Right renal pelvis (tissue), 4 donors: Measurements from ENCODE around the gene RNF207. TPM values are rescaled to one million over a fixed set of nuclear protein-coding genes. Genes with fewer than 3 reads are reported as not detected.
A peak's percentile ranks its signal among the peaks of the same experiment; 100 is the strongest.

ENCODE experiments used
- DNase-seq, 4 donors: peaks; one replicate each; pipeline ENCODE4 v3.0.0-alpha.2; 2013; ENCODE audit warnings: low read depth in 4 of 4, low spot score in 3 of 4, missing footprints in 1 of 4
- polyA plus RNA-seq, 4 donors: library from polyadenylated mRNA; unstranded; fragments of 120-200 nt; gene quantifications; one replicate each; pipeline ENCODE4 v1.2.1, GENCODE V29; 2013; ENCODE audit not compliant: insufficient read length in 4 of 4

The RNF207 gene
- polyA plus RNA-seq, 4 donors: 21.4 to 26.4 (median 23.0) TPM

- peak in 3 of 4 donors; percentile 70 to 74 (median 72) for DNase-seq
These were observed 40.9 kb downstream of the RNF207 start for GRCh38 chr1:6246497-6247467.

DNA sequence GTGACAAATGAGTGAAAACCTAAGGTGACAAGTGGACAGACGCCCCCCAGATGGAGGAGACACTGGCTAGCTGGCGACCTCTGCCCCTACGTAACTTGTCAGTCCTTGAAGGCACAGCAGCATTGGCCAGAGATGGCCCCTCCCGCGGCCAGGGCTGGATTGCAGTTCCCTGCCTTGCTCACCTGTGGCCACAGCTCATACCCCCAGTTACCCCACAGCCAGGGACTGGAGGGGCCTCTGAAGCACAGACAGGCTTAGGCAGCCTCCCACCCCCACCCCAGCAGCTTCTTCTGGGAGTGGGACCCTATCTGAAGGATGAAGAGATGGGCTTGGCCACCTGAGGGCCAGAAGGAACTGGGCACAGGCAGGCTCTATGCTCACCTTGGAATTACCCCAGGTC lies 41.7 kb downstream of the RNF207 start:
- no peak for DNase-seq

GRCh38 chr1:6248161-6248776 lies 42.4 kb downstream of the RNF207 start:
- DNase-seq: no peak

DNA sequence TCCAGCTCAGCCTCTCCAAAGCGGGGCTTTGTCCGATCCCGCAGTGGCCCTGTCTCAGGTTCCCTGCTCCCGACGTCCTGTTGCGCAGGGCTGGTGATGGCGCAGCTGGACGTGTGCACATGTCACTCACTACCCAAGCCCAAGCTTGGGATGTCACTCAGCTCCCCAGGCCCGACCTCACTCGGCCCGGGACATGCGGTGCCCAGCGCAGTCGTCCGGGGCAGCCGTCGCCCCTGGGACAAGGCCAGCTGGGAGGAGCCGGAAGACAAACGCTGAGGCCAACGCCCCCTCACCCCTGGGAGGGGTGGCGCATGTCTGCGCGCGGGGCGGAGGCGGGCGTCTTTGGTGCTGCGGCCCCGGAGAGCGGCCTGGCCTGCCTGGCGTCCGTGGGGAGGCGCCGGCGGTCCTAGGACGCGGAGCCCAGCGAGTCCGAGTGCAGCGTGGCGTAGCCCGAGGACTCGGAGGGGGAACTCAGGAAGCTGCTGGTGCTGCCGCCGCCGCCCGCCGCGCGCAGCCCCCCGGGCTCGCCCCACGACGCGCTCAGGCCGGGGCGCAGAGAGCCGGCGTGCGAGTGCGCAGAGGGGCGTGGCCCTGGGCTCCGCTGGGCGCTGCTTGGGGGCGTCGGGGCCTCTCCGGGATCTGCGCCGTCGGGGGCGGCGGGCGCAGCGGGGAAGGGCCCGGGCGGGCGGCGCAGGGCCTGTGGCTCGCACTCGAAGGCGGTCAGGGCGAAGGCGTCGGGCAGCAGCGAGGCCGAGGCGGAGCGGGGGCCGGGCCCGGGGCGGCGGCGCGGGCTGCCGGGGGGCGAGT lies 43.2 kb downstream of the RNF207 start:
- no peak for DNase-seq

GRCh38 chr1:6249739-6250689 lies 44.1 kb downstream of the RNF207 start:
- DNase-seq: no peak

- DNase-seq: no peak
These were observed 45.3 kb downstream of the RNF207 start for GRCh38 chr1:6251233-6251632.

- DNase-seq: no peak
These were observed 45.9 kb downstream of the RNF207 start for GRCh38 chr1:6251681-6252373.

DNA sequence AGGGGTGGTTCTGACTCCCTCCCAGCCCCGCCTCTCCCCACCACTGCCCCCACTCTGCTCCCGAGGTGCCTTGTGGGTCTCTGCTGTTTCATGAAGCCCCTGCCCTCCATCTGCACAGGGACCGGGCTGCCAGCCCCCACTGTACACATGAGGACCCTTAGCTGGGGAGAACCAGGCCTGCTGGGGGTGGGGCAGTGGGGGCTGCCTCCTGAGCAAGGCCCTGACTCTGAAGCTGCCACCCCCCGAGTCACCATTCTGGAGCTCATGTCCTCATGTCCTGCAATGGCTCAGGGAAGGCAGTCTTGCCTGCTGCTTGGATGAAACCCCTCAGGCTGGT lies 46.4 kb downstream of the RNF207 start:
- no peak for DNase-seq

DNA sequence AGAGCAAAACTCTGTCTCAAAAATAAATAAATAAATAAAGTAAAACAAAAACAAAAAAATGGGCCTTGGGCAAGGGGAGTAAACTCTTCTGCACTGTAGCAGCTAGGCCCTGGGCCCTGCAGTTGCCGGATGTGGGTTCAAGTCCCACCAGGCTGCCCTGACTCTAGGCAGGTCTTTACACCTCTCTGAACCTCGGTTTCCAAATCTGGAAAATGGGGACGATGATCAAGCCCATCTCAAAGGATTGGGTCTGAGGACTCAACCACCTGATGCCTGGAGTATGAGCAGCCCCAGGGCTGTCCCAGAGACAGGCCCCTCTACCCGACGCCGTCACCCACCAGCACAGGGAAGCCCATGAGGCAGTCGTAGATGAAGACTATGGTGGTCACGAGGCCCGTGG lies 47.5 kb downstream of the RNF207 start:
- no peak for DNase-seq

DNA sequence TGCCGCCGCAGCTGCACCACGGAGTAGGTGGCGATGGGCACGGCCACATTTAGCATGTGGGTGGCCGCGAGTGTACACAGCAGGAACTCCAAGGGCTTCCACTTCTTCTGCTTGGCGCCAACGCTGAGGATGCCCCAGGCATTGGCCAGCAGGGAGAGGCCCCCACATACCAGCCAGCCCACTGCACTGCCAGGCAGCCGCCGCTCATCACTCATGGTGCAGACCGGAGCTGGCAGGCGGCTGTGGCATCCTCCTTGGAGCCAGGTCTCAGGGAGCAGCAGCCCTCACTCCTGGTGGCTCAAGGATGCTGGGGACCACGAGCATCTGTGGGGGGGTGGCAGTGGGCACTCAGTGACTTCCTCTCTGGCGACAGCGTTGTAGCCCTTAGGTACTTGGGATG lies 48.8 kb downstream of the RNF207 start:
- DNase-seq: no peak

DNA sequence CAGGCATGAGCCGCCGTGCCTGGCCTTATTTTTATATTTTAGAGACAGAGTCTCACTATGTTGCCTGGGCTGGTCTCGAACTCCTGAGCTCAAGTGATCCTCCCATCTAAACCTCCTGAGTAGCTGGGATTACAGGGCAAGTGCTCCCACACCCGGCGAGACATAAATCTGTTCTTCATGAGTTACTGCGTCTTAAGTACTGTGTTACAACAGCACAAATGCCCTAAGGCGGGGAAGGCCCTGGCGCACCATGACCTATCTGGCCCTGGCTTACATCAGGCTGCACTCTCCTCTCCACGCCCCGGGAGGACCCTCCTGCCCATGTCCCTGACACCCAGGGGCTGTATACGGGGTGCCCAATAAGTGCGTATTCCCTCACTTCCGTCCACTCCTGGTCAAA lies 50.7 kb downstream of the RNF207 start:
- no peak for DNase-seq

- no peak for DNase-seq
These were observed 51.7 kb downstream of the RNF207 start for GRCh38 chr1:6257541-6258069.

DNA sequence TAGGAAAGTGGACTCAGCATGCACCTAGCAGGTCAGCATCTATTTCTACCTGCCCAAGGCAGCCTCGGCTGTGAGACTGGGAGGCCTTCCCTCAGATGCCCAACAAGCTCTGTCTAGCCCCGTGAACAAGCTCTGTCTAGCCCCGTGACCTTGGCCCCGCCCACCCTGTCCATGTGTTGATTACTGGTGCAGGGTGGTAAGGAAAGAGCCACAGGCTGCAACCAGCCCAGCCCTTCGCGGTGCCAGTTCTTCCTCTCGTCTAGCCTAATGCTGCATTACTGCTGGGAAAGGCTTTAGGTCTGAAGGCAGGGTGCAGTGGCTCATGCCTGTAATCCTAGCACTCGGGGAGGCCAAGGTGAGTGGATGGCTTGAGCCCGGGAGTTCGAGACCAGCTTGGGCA lies 52.8 kb downstream of the RNF207 start:
- no peak for DNase-seq

- no peak for DNase-seq
These were observed 53.8 kb downstream of the RNF207 start for GRCh38 chr1:6259491-6260362.

- DNase-seq: no peak
These were observed 54.6 kb downstream of the RNF207 start for GRCh38 chr1:6260433-6260934.

DNA sequence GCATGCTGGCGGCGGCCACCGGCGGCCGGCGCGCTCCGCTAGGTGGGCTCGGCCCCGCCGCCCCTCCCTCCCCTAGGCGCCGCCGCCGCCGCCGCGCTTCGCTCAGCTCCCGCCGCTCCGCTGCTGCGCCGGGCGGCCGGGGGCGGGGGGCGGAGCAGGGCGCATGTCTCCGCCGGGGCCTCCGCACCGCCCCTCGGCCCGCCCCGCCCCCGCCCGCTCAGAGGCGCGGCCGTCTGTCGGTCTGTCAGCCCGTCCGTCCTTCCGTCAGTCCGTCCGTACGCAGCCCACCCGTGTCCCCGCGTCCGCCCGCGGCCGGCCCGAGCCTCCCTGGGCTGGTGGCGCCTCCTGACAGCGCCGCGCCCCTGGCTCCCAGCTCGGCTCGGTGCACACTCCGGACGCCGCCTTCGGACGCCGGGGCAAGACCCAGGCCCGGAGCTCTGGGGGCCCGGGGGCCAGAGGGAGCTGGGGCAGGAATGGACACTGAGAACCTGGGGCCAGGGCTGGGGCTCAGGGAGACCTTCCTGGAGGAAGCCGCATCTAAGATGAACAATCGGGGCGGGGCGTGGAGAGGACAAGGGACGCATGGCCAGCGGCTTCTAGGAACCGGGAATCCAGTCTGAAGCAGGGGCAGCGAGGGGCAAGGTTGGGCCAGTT lies 55.2 kb downstream of the RNF207 start, which contains the start of gene GPR153:
Gene GPR153, minus strand, starts transcription at position 138 of the 654 bp plus-strand sequence. CDS start 6,193 bp downstream, outside the sequence.
- DNase-seq: no peak

DNA sequence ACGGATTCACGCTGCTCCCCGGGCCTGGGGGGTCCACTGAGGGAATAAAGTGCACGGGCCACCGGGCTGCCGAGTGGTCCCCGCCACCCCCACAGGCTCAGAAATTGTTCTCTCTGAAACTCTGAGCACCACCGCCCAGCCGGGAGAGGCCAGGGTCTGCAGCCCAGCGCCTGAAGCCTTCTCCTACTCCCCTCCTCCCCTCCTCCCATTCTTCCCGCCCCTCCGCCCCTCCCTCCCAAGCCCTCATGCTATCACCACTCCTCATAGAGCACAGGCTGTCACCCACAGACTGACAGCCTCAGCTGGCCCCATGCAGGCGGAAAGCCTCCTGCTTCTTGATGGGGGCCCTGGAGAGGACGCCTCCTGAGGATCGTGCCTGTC lies 55.7 kb downstream of the RNF207 start:
- DNase-seq: no peak
